ENCODE measurements around the gene NFASC.

Gene NFASC

DNA sequence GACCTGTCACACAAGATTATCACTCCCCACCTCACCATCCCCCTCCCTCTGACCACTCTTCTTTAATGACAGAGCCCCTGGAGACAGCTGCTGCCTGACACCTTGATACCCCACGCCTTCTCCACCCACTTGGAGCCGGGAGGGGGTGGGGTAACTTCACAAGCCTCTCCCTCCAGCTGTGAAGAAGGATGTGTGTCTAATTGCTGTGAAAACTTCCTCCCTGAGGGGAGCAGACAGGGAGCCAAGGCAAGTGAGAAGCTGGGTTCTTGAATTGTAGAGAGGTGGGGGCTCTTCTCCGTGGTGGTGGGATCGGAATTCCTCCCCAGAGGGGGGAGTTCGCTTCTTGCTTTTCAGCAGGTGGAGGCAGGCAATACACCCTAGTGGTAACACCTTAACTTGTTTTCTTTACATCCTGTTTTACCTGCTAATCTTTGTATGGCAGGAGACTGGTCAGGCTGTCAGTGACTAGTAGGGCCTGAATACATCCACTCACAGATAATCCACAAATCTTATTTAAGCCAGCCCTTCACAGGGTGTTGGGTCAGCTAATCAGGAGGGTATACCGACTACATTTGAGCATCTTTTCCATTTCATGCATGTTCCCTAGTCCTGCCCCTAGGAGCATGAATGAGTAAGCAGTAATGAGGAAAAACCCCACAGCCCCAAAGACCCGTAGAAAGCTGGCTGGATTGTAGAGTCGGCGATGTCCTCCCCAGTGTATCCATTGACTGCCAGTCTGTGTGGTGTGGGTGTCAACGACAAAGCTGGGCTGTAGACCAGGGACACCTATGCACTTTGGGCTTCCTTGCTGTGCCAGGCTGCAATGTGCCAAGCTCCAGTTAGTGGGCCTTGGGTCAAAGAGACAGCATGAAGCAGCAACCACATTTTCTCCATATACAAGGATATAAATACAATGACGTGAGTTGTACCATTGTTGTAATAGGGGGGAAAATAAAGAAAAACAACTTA lies 57.3 kb downstream of the NFASC start:
- H3K4me1 ChIP-seq (ENCODE audit: low read length), result no peaks in the 10 kb centered on the region
- no peaks in the 10 kb centered on the region for H4K20me1 ChIP-seq (ENCODE audit: insufficient read depth, low read length)
- H3F3A ChIP-seq (ENCODE audit: insufficient read depth, low read length), result no peaks in the 10 kb centered on the region
- no peaks in the 10 kb centered on the region for H3K27me3 ChIP-seq (replicated peaks; ENCODE audit: insufficient read depth, low read length)
- H3K9me3 ChIP-seq (replicated peaks; ENCODE audit: insufficient read depth, low read length), result no peaks in the 10 kb centered on the region
- H3K79me2 ChIP-seq (ENCODE audit: low read length), result no peaks in the 10 kb centered on the region
- no peak overlapping the region for H3K27ac ChIP-seq (ENCODE audit: low read length)
- no peak overlapping the region for H2AFZ ChIP-seq (ENCODE audit: low read length)
- no peak for DNase-seq
- H3K9me2 ChIP-seq (replicated peaks; ENCODE audit: insufficient read depth, low read length), result no peaks in the 10 kb centered on the region
- H3K4me2 ChIP-seq (ENCODE audit: low read depth, low read length), result no peak overlapping the region
- H3K4me3 ChIP-seq (ENCODE audit: low read length), result no peak overlapping the region
- TF ChIP-seq EZH2phosphoT487 (IDR thresholded peaks at IDR 0.05; ENCODE audit: low read length), result no peak
- TF ChIP-seq, protein P1, sequence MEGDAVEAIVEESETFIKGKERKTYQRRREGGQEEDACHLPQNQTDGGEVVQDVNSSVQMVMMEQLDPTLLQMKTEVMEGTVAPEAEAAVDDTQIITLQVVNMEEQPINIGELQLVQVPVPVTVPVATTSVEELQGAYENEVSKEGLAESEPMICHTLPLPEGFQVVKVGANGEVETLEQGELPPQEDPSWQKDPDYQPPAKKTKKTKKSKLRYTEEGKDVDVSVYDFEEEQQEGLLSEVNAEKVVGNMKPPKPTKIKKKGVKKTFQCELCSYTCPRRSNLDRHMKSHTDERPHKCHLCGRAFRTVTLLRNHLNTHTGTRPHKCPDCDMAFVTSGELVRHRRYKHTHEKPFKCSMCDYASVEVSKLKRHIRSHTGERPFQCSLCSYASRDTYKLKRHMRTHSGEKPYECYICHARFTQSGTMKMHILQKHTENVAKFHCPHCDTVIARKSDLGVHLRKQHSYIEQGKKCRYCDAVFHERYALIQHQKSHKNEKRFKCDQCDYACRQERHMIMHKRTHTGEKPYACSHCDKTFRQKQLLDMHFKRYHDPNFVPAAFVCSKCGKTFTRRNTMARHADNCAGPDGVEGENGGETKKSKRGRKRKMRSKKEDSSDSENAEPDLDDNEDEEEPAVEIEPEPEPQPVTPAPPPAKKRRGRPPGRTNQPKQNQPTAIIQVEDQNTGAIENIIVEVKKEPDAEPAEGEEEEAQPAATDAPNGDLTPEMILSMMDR (IDR thresholded peaks at IDR 0.05; ENCODE audit: low read length), result no peak
- TF ChIP-seq EZH2 (optimal IDR thresholded peaks at IDR 0.05; ENCODE audit: low read depth, low read length), result no peak
- H3K36me3 ChIP-seq (replicated peaks; ENCODE audit: insufficient read depth, low read length), result no peaks in the 10 kb centered on the region
- H3K9ac ChIP-seq (ENCODE audit: low read length), result no peak overlapping the region

DNA sequence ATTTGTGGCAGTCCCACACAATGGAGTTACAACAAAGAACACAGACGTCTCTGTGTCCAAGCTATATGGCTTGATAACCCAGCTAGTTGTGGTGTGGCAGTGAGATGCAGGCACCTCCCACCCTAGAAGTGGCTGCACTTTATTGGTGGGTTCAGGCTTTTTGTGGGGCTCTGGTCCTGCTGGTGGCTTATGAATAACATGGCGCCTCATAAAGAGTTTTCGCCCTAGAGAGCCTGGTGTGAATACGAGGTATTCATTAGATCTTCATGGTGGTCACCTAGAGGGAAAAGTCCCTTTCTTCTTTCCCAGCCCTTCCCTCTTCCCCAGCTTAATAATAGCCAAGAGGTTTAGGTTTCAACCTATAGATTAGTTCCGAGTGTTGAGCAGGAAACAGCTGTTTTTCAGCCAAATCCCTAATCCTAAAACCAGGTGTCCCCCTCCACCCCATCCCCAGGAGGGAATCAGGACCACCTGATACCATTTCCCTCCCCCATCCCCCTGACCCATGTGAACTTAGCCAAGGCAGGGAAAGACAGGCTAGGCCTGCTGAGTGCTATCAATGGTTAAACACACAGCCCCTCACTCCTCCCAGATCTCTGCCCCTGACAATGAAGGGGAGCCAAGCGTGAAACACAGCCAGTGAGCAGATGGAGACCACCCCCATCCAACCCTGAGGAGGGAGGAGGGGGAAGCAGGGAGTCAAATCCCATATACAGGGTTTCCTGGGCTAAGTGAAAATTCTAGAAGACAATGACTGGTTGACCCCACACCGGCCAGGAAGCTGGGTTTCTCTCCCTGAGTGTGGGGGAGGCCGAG lies 58.2 kb downstream of the NFASC start:
- Histone ChIP-seq H3K4me2 (ENCODE audit: low read depth, low read length) (no peak overlapping the region), H3K4me3 (ENCODE audit: low read length) (no peak overlapping the region), H2AFZ (ENCODE audit: low read length) (no peak overlapping the region), H3K36me3 (replicated peaks; ENCODE audit: insufficient read depth, low read length) (no peaks in the 10 kb centered on the region), H3F3A (ENCODE audit: insufficient read depth, low read length) (no peaks in the 10 kb centered on the region), H3K4me1 (ENCODE audit: low read length) (no peaks in the 10 kb centered on the region), H3K27me3 (replicated peaks; ENCODE audit: insufficient read depth, low read length) (no peaks in the 10 kb centered on the region), H3K9ac (ENCODE audit: low read length) (no peak overlapping the region), H3K9me2 (replicated peaks; ENCODE audit: insufficient read depth, low read length) (no peaks in the 10 kb centered on the region), H3K9me3 (replicated peaks; ENCODE audit: insufficient read depth, low read length) (no peaks in the 10 kb centered on the region), H3K27ac (ENCODE audit: low read length) (no peak overlapping the region), H4K20me1 (ENCODE audit: insufficient read depth, low read length) (no peaks in the 10 kb centered on the region), H3K79me2 (ENCODE audit: low read length) (no peaks in the 10 kb centered on the region)
- no peak for DNase-seq
- TF ChIP-seq, protein P1 (IDR thresholded peaks at IDR 0.05; ENCODE audit: low read length), result no peak
- TF ChIP-seq EZH2phosphoT487 (IDR thresholded peaks at IDR 0.05; ENCODE audit: low read length) (no peak), EZH2 (optimal IDR thresholded peaks at IDR 0.05; ENCODE audit: low read depth, low read length) (no peak)

DNA sequence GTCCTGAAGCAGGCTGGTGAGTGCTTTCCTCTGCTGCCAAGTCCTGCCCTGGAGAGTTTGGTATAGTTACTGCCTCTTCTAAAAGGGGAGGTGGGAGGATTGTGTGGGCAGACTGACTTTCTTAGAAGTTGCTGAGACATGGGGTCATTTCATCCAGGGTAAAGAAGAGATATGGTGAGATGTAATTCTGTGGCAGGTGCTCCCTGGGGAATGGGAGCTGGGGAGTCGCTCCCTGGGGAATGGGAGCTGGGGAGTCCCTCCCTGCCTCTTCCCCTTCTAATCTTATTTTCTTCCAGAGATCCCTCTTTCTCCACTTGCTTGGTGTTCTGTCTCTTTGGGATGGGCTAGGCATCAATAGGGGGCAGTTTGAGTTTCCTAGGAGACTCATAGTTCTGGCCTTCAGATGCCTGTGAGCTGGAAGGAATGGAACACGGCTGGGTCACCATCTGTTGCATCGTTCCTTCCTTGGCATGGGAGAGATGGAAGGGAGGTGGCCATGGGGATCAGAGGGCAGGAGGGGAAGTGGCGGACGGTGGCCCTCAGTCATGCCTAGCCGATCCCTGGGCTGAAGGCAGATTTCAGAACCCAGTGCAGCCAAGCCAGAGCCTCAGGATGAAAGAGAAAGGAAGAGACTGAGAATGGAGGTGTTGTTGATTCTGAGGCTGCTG lies 59.0 kb downstream of the NFASC start:
- Histone ChIP-seq H3K27me3 (replicated peaks; ENCODE audit: insufficient read depth, low read length) (no peaks in the 10 kb centered on the region), H2AFZ (ENCODE audit: low read length) (no peak overlapping the region), H3K9me2 (replicated peaks; ENCODE audit: insufficient read depth, low read length) (no peaks in the 10 kb centered on the region), H3K4me1 (ENCODE audit: low read length) (no peaks in the 10 kb centered on the region), H3K4me2 (ENCODE audit: low read depth, low read length) (no peak overlapping the region), H3F3A (ENCODE audit: insufficient read depth, low read length) (no peaks in the 10 kb centered on the region), H3K79me2 (ENCODE audit: low read length) (no peaks in the 10 kb centered on the region), H4K20me1 (ENCODE audit: insufficient read depth, low read length) (no peaks in the 10 kb centered on the region), H3K27ac (ENCODE audit: low read length) (no peak overlapping the region), H3K9me3 (replicated peaks; ENCODE audit: insufficient read depth, low read length) (no peaks in the 10 kb centered on the region), H3K36me3 (replicated peaks; ENCODE audit: insufficient read depth, low read length) (no peaks in the 10 kb centered on the region), H3K9ac (ENCODE audit: low read length) (no peak overlapping the region), H3K4me3 (ENCODE audit: low read length) (no peak overlapping the region)
- DNase-seq, result no peak
- TF ChIP-seq EZH2phosphoT487 (IDR thresholded peaks at IDR 0.05; ENCODE audit: low read length) (no peak), EZH2 (optimal IDR thresholded peaks at IDR 0.05; ENCODE audit: low read depth, low read length) (no peak)
- TF ChIP-seq, protein P1 (IDR thresholded peaks at IDR 0.05; ENCODE audit: low read length), result no peak

Data from MM.1S (cell line).